Measurements from ENCODE around the gene C3orf18. TPM values are rescaled to one million over a fixed set of nuclear protein-coding genes. Genes with fewer than 3 reads are reported as not detected.

C3orf18 gene
- total RNA-seq, 1 experiment from 2014 or later = 10.1 TPM

- peaks cover 35% of the 10 kb centered on the region in 2 experiments for H3K4me1 ChIP-seq (ENCODE audit: control insufficient read depth in 1 of 2, insufficient read depth in 2 of 2, low read length in 2 of 2)
- TF ChIP-seq ATF3 (IDR thresholded peaks at IDR 0.05) = no peak
- no peak for TF ChIP-seq SRF (IDR thresholded peaks at IDR 0.05; ENCODE audit: low read depth)
- TF ChIP-seq ELF1 (IDR thresholded peaks at IDR 0.05; ENCODE audit: borderline replicate concordance, low read depth) = no peak
- no peak for TF ChIP-seq TCF7L2 (IDR thresholded peaks at IDR 0.05; ENCODE audit: borderline replicate concordance, extremely low read depth, insufficient read depth, insufficient read length)
- 0 out of 4 replicates have a peak, but pooled peaks cover 0 to 5% of the 10 kb centered on the region in 2 experiments for H3K36me3 ChIP-seq (ENCODE audit: control insufficient read depth in 1 of 2, insufficient read depth in 2 of 2, low read length in 2 of 2)
- H4K20me1 ChIP-seq (ENCODE audit: insufficient read depth) = no peaks in the 10 kb centered on the region
- H3K4me2 ChIP-seq (ENCODE audit: low read length) = no peak overlapping the region
- no peak overlapping the region for H3K4me3 ChIP-seq (replicated peaks in 1 of 2; ENCODE audit: low read depth in 1 of 2, low read length in 2 of 2)
- H3K79me2 ChIP-seq (ENCODE audit: insufficient read depth, low read length) = no peaks in the 10 kb centered on the region
- H2AFZ ChIP-seq (ENCODE audit: low read depth, low read length, poor library complexity, severe bottlenecking) = no peak overlapping the region
- DNase-seq (ENCODE audit: low read depth, low spot score) = no peak
- H3K27ac ChIP-seq (ENCODE audit: low read depth, low read length) = no peak overlapping the region
- POLR2A ChIA-PET = no interaction called here
- CTCF ChIA-PET = no interaction called here
- RAD21 ChIA-PET (ENCODE audit: low non-redundant PET in 1 of 2, low total read pairs in 2 of 2, uncharacterized antibody in 2 of 2, unreplicated experiment in 2 of 2) = no interaction called here
- no peak overlapping the region for H3K9ac ChIP-seq (ENCODE audit: low read length)
- no peak for ATAC-seq
- no TSS peak for BruUV-seq (replicated peaks)
- H3K9me2 ChIP-seq (ENCODE audit: insufficient read depth) = no peaks in the 10 kb centered on the region
- intact Hi-C loops (cut with micrococcal nuclease) = no loop called here
- H3K27me3 ChIP-seq (ENCODE audit: insufficient read depth, low read length) = no peaks in the 10 kb centered on the region
- no peaks in the 10 kb centered on the region for H3K9me3 ChIP-seq (ENCODE audit: control insufficient read depth in 1 of 2, insufficient read depth in 1 of 2, low read depth in 1 of 2, low read length in 2 of 2)
Observed at GRCh38 chr3:50604628-50605588, 37.4 kb upstream of the C3orf18 start.

GRCh38 chr3:50604110-50604621 lies 36.6 kb upstream of the C3orf18 start:
- peaks cover 37 to 40% of the 10 kb centered on the region in 2 experiments for H3K4me1 ChIP-seq (ENCODE audit: control insufficient read depth in 1 of 2, insufficient read depth in 2 of 2, low read length in 2 of 2)
- TF ChIP-seq ZFX (IDR thresholded peaks at IDR 0.05) = no peak
- no peak for TF ChIP-seq FOSL1 (IDR thresholded peaks at IDR 0.05; ENCODE audit: low read depth)
- TF ChIP-seq REST (IDR thresholded peaks at IDR 0.05; ENCODE audit: low read depth) = no peak
- TF ChIP-seq RAD21 (IDR thresholded peaks at IDR 0.05; ENCODE audit: low read depth) = no peak
- TF ChIP-seq EZH2 (IDR thresholded peaks at IDR 0.05) = no peak
- no peak for TF ChIP-seq EGR1 (IDR thresholded peaks at IDR 0.05; ENCODE audit: low read depth)
- TF ChIP-seq POLR2AphosphoS5 (IDR thresholded peaks at IDR 0.05; ENCODE audit: low read depth, low read length) = no peak
- TF ChIP-seq ZBTB33 (IDR thresholded peaks at IDR 0.05; ENCODE audit: extremely low read depth, insufficient replicate concordance, low read length) = no peak
- TF ChIP-seq ELF1 (IDR thresholded peaks at IDR 0.05; ENCODE audit: borderline replicate concordance, low read depth) = no peak
- TF ChIP-seq MAX (IDR thresholded peaks at IDR 0.05) = no peak

More at GRCh38 chr3:50604110-50604621, 36.6 kb upstream of the C3orf18 start:
- H2AFZ ChIP-seq (ENCODE audit: low read depth, low read length, poor library complexity, severe bottlenecking) = no peak overlapping the region
- intact Hi-C loops (cut with micrococcal nuclease) = no loop called here
- ChIA-PET RAD21 (ENCODE audit: low non-redundant PET in 1 of 2, low total read pairs in 2 of 2, uncharacterized antibody in 2 of 2, unreplicated experiment in 2 of 2) (no interaction called here), POLR2A (no interaction called here), CTCF (no interaction called here)
- DNase-seq (ENCODE audit: low read depth, low spot score) (no peak), ATAC-seq (no peak)
- H4K20me1 ChIP-seq (ENCODE audit: insufficient read depth) = no peaks in the 10 kb centered on the region
- no TSS peak for BruUV-seq (replicated peaks)
- H3K4me3 ChIP-seq (replicated peaks in 1 of 2; ENCODE audit: low read depth in 1 of 2, low read length in 2 of 2) = no peak overlapping the region
- no peaks in the 10 kb centered on the region for H3K79me2 ChIP-seq (ENCODE audit: insufficient read depth, low read length)
- no peak overlapping the region for H3K9ac ChIP-seq (ENCODE audit: low read length)
- no peaks in the 10 kb centered on the region for H3K9me3 ChIP-seq (ENCODE audit: control insufficient read depth in 1 of 2, insufficient read depth in 1 of 2, low read depth in 1 of 2, low read length in 2 of 2)
- H3K27me3 ChIP-seq (ENCODE audit: insufficient read depth, low read length) = no peaks in the 10 kb centered on the region
- no peak overlapping the region for H3K27ac ChIP-seq (ENCODE audit: low read depth, low read length)
- H3K36me3 ChIP-seq (ENCODE audit: control insufficient read depth in 1 of 2, insufficient read depth in 2 of 2, low read length in 2 of 2) = 0 out of 4 replicates have a peak, but pooled peaks cover 0 to 5% of the 10 kb centered on the region in 2 experiments
- no peaks in the 10 kb centered on the region for H3K9me2 ChIP-seq (ENCODE audit: insufficient read depth)
- no peak overlapping the region for H3K4me2 ChIP-seq (ENCODE audit: low read length)
